Measurements from ENCODE around the gene TFF2. TPM values are rescaled to one million over a fixed set of nuclear protein-coding genes. Genes with fewer than 3 reads are reported as not detected.

The TFF2 gene
- total RNA-seq, 1 donor from 2014 or later = not detected

DNA sequence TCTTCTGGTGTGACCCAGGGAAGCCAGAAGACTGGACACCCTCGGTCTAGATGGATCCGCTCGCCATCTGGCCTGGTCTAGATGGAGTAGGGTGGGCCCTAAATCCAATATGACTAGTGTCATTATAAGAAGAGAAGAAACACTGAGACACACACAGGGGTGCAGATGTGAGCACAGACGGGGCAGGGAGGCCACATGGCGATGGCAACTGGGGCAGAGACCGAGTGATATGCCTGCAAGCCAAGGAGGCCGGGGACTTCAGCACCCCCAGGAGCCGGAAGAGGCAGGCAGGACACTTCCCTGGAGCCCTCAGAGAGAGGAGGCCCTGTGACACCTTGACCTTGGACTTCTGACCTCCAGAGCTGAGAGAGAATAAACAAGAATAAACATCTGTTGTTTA, 30.0 kb downstream of the TFF2 start:
- DNase-seq (ENCODE audit: low read depth in 2 of 2) = no peak

DNA sequence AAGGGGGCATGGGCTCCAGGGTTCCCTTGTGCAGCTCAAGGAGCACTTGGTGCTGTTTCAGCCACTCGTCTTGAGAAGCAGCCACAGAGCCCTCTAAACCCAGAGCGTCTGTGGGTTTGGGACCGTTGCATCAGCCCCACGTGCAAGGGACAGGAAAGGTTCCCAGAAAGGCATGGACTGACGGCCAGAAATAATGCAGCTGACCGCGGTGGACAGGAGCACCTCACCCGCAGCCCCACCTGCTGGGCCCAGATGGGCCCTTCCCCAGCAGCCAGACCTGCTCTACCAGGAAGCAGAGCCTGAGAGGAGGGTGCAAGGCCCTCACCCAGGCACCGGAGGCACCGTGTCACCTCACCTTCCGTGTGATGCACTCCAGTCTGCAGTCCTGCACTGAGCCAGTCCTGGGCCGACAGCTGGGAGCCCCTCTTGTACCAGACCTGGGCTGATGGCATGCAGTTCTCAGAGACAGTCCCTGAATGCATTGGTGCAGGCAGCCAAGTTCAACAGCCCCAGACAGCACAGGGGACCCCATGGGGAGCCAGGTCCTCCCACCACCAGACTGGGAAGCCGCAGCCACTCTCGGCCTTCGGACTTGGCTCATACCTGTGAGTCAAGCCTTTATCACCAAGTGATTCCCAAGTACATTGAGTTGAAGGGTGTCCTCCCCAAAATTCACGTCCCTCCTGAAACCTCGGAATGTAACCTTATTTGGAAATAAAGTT, 30.8 kb downstream of the TFF2 start:
- no peak for DNase-seq (ENCODE audit: low read depth in 2 of 2)

DNA sequence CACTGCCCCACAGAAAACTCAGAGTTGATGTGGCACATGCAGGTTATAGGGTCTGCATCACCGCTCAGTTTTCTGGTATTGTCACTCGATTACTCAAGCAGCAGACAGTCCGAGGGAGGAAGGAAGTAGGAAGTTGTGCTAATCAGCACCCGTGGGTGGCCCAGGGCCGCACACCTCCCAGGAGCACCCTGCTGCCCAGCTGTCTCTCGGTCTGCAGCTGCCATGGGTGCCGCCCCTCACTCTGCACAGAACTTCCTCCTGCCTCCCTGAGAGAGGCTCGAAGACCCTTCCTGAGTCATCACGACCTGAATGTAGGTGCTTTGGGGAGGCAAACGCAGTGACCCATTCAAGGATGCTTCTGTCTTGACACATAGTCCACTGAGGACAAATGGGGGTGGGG, 31.4 kb downstream of the TFF2 start:
- DNase-seq (ENCODE audit: low read depth in 2 of 2) = peak in 1 of 2 donors; percentile 27

DNA sequence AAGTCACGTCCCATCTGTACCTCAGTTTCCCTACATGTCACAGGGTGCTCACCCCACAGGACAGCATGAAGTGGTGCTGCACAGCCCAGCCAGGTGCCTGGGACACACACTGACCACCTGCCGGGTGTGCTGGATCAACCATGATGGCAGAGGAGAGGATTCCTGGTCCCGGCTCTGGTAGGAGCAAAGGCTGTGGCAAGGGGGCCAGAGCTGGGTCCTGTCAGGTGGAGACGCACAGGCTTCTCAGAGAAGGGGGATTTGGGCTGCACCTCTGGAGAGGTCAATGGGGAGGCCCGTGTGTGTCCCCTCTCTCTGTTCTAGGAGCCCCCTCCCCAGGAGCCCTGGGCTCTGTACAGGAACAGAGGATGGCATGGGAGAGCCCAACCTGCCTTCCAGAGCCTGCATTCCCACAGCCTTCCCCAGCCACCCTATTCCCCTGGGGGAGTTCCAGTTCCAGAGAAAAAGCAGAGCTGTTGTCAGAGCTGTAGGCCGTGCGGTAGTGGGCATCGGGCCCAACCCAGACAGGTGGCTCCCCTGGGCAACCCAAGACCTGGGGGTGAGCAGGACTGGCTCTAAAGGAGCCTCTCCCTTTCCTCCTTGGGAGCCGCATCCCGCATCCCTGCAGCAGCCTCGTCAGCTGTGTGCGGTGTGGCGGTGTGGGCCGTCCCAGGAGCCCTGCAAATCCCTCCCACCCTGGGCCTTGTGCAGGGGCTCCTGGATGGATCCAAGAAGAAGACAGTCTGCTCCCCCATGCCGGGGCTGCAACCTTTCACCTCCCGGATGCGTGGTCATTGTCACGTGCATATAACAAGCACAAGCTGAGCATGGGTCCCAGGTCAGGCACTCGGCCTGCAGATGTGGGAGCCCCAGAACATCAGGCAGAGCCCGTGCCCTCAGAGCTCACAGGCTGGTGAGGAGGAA, 32.7 kb downstream of the TFF2 start:
- no peak for DNase-seq (ENCODE audit: low read depth in 2 of 2)

DNA sequence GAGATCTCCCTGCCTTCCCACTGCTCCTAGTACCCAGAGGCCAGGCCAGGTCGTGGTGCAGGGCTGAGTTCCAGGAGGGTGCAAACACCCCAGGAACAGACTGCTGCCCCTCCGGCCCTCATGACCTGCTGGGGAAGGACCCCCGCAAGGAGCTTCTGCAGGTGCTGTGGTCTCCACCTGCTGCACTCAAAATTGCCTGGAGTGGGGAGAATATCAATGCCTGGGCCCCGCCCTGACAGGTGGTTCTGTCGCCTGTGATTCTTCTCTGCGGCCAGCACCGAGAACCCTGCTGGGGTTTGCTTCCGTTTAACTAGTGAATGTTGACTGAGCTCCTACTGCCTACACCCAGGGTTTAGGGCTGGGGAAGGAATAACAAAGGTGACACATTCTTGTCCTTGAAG, 33.5 kb downstream of the TFF2 start:
- DNase-seq (ENCODE audit: low read depth in 2 of 2) = no peak

DNA sequence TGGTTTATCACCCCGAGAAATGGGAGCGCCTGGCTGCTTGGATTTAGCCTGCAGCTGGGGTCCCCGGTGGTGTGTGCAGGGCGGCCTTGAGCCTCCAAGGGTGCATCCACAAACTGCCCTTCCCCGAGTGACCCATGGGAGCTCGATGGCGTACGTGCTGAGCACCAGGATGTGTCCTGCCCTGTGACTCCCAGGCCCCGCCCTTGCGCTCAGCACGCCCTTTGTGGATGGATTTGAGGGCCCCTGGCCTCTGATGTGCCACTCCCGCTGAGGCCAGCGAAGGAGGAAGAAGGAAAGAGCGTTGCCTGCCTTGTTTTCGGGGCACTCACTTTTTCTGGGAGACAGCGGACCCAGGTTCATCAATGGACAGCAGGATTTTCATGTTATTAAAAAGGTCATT, 33.9 kb downstream of the TFF2 start:
- DNase-seq (ENCODE audit: low read depth in 2 of 2) = no peak

DNA sequence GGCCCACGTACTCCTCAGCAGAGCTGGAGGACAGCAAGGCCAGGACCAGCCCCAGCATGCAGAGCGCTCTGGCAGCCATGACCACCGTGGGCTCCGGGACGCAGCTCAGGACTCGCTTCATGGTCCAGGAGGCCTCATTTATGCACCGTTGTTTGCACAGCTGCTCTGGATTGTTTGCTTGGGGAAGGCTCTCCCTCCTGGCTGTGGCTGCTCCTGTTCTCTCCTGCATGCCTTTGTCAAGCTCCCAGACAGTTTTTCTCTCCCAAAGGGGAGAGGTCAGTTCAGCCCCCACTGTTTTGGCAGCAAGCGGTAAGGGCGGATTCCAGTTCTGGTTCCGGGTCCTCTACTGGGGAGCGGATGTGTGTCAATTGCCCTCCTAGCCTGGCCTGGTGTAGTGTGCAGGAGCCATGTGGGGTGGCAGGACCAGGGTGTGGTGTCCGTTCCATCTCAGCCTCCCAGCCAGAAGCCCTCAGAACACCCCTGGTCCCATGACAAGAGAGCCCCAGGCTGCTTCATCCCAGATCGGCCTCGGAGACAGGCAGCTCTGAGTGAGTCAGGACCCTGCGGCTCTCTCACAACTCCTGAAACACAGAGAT, 35.4 kb downstream of the TFF2 start, which contains the start of gene TFF3:
TSS of gene TFF3 (minus strand) at position 114 of the 596 bp plus-strand sequence. CDS start at position 79, 35 bp downstream.
- DNase-seq (ENCODE audit: low read depth in 2 of 2) = peak in 1 of 2 donors; percentile 94

DNA sequence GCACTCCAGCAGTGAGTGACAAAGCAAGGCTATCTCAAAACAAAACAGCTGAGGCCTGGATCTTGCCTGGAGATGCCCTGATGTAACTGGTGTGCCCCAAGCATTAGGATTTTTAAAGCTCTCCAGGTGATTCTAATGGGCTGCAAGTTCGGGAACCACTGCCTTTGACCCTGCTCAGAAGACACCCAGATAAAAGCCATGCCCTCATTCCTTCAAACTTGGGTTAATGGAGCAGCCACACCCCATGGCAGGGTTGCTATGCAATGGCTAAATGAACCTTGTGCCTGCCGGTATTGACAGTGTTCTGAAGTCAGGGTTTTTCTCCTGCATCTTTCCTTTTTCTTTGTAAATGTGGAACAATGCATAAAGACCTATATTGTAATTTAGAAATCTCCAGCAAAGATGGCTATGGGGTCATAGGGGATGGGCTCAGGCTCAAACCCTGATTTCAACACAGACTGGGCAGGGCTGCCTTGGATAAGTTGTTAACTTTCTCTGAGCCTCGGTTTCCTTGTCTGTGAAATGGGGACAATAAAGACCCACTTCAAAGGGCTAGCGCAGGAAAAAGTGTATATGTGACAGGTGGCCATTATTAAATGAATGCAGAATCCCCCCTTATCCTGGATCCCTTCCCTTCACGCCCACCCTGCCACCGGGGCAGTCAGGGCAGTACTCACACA, 36.0 kb downstream of the TFF2 start:
- no peak for DNase-seq (ENCODE audit: low read depth in 2 of 2)

DNA sequence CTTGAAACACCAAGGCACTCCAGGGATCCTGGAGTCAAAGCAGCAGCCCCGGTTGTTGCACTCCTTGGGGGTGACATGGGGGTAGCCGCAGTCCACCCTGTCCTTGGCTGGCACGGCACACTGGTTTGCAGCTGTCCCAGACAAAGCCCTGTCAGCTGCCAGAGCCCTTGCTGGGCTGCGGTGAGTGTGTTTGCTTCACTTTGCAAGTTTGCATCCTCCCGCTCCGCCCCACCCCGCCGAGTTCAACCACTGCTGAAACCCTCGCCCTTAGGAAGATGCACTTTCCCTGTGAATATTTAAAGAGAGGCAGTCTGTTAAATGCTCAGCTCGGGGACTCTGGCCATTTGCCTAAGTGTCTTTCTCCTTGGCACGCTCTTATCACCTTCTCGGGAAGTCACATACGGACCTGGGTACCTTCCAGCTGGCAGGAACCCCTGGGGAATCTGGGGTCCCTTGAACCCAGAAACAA, 37.3 kb downstream of the TFF2 start:
- peak in 1 of 2 donors; percentile 46 for DNase-seq (ENCODE audit: low read depth in 2 of 2)

DNA sequence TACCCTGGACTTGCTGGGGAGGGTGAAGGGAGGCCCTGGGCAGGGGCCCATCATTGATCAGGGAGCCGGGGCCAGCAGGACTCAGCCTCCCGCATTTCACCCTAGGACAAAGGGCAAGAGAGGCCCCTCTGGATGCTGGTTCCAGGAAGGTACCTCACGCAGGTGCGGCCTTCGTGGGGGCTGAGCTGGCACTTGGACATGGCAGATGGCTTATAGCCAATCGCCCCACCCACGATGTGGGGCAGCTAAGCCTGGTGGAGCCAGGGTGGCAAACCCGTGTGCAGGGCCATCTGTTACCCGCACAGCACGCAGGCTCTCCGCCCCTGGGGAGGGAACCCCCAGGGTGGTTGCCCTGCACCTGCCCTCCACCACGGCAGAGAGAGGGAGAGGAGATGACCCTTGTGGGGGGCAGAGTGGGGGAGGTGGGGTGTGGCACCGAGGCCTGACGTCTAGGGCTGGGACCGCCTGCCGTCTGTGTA, 38.1 kb downstream of the TFF2 start:
- no peak for DNase-seq (ENCODE audit: low read depth in 2 of 2)

DNA sequence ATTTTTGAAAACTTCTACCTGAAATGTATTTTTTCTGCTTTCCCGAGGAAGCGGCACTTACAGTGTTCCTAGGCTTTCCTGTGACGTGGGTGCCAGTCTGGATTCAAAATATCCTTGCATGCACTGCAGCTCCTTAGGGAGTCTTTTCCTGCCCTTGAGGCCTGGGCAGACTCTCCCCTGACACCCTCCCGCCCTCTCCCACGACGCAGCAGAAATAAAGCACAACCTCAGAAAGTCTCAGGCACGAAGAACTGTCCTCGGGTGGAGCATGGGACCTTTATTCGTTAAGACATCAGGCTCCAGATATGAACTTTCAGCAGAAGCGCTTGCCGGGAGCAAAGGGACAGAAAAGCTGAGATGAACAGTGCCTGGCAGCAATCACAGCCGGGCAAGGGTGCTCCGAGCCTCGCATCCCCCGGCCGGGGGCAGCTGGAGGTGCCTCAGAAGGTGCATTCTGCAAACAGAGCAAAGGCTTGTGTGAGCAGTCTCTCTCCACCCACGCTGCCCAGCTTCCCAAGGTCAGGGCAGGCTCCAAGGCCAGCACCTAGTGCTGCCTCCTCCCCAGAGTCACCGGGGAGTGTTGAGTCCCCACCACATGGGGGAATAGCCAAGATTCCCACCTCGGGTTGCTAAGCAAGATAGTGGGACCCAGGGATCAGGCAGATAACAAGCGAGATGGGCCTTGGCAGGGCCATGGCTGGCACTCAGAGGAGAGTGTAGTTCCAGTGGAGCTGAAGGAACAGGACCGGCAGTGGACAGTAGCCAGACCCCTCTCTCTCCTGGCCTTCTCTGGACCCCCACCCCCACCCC, 38.8 kb downstream of the TFF2 start:
- no peak for DNase-seq (ENCODE audit: low read depth in 2 of 2)

DNA sequence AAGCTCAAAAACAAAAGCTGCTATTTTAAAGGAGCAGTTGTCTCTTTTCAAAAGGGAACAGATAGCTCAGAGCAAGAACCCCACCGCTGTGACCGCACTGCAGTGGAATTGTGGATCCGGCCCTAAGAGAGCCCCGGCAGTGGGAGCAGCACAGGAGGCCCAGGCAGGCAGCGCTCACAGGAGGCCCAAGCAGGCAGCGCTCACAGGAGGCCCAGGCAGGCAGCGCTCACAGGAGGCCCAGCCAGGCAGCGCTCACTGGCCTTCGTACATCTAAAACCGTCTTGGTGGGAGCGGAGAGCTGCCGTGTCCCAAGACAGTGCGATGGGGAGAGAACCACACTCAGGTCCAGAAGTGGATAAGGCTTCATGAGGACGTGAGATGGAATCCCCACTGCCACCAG, 39.6 kb downstream of the TFF2 start:
- DNase-seq (ENCODE audit: low read depth in 2 of 2) = no peak

DNA sequence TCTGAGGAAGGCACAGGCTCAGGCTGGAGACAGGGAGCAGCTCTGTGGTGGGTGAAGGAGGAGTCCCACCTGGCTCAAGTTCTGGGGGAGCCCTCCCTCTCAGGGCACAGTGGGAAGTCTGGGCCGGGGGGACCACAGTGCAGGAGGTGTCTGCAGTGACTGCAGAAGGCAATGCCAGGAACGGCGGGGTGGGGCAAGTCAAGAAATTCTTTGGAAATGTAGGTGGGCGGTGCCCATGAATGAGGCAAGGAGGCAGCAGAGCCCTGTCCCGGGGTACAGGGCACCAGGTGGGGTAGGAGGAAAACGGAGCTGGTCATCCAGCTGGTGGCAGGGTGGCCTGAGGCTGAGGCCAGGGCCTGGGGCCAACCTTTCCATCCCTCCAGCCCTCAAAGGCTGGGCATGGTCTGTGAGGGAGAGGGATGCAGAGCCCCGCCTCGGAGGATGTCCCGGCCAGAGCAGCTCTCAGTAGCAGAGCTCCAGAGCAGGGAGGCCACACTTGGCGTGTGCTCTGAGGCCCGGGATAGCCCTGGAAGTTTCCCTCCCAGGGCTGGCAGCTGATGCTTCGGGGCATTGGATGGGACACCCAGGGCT, 40.3 kb downstream of the TFF2 start:
- DNase-seq (ENCODE audit: low read depth in 2 of 2) = no peak

DNA sequence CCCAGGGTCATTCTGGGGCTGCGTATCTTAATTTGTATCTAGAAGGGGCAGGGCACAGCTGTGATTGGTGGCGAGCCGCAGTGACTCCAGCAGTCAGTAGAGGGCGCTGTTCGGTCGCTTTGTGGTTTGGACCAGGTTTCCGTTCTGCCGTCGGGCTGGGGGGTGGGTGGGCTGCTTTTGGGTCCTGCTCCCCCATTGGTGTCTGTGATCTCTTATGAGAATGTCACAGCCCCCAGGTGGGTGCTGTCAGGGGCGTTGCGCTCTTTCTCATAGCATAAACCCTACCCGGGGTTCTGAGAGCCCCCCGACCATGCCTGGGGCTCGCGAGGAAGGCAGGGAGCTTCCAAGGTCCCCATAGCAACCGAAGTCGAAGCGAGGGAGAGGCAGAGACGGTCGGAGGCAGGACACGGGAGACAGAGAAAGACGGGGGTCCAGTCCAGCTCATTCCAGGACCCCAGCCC, 41.0 kb downstream of the TFF2 start:
- peak; percentile 35 to 70 for DNase-seq (ENCODE audit: low read depth in 2 of 2)

DNA sequence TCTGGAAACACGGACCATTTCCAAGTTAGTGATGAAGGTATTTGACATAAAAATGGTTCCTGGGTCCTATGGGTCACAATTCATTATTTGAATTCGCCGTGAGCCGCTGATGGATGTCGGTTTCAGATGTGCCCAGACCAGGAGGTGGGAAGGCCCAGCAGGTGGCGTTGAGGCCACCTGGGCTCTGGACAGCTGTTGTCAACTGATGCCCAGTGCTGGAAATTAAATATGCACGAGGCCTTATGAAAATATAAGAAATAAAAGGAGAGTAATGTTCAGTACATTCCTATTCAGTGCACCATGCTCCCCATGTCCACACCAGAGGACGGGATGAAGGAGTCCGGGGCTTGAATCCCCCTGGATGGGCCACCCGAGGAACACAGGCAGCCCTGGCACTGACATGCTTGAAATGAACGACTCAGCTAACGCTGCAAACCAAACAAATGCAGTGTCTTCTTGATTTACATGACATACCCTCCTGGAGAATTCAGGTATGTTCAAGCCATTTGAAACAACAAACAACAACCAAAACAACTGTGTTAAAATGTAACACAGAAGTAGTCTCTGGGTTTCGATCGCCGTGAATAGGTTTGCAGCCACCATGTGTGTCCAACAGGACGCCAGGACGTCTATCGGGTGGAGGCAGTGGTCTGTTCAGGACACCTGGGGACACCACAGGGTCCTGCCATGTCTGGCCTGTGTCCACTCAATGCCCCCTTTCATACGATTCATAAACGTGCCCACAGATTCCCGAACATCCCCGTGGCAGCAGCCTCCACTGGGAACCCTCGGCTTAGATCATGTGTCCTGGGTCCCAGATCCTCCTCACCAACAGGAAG, 41.7 kb downstream of the TFF2 start:
- DNase-seq (ENCODE audit: low read depth in 2 of 2) = no peak

DNA sequence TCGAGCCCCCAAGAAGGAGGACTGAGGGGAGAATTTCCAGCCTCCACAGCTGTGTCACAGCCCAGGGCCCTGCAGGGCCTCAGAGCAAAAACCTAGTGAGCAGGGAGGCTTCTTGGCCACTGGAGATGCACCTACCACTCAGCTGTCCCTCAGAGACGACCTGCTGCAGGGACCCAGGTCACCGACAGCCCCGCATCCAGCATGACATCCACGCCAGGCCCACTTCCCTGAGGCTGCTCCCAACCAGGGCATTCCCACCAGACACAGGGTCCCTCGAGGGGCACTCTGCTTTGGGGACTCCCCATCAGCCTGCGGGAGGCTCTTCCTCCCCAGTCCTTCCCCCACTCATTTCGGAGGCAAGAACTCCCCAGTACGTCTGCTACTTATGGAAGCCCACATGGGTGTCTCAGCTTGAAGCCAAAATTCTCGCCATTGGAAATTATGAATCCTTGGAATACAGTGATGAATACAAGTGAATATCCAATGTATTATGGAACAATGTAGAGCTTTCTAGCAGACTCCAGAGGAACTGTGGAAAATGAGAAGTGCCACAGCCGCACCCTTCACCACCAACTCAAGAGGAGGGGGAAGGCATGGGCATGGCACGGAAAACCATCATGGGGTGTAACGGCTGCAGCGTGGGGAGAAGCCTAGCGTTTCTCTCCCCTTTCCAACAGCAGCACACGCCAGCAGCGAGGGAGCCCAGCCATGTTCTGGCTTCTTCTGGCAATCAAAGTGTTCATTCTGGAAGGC, 42.5 kb downstream of the TFF2 start:
- DNase-seq (ENCODE audit: low read depth in 2 of 2) = no peak

DNA sequence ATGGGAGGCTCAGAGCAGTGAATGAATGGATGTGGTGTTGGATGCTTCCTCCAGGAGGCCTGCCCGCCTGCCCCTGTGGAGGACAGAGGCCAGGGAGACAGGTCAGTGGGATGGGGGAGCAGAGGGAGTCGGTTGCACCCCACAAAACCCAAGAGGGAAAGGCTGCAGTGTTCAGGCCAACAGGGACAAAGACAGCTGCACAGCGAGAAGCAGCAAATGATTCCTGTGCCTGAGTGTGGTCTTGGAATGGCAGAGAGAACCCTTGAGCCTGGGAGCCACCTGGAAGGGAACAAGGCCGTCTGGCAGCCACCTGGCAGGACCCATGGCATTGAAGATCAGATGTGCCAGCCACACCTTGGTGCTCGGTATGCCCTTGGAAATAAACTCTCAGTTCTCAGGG, 43.7 kb downstream of the TFF2 start:
- no peak for DNase-seq (ENCODE audit: low read depth in 2 of 2)

DNA sequence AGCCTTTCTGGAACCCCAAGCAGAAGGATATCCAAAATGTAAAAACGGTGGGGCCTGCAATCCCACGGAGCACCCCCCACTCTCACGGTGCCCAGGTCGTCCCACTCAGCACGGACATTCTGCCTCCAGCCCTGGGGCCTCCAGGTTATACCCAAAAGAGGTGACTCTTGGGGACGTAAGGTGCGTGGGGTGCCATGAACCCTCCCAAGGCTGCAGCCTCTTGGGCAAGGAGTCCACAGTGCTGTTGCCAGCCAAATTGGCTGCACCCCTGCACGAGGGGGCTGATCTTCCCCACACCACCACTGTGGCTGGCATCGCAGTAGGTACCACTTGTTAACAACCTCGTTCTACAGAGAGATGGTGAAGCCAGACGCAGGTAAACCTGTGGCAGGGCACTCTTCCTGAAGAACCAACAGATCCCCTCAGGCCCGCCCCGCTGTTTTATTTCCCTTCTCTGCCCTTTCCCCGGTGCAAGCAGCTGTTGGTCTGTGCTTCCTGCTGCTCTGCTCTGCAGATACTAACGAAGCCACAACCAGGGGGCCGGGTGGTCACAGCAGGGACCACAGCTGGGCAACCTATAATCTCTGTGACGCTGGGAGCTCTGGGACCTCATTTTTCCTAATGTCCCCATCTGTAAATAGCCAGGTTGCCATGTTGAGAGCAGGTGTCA, 44.3 kb downstream of the TFF2 start:
- DNase-seq (ENCODE audit: low read depth in 2 of 2) = no peak
